Panc1 (cell line): Measurements from ENCODE around the gene CTNND2.

Experiments
- CTCF ChIP-seq: fragments of 450-650 bp; IDR thresholded peaks from 2 replicates; pipeline ENCODE4 v1.5.1; 2017; ENCODE audit warnings: mild to moderate bottlenecking
- POLR2AphosphoS5 ChIP-seq: IDR thresholded peaks from 2 replicates; pipeline ENCODE4 v1.6.1; 2012; ENCODE audit warnings: mild to moderate bottlenecking, low read depth, low read length, moderate library complexity
- REST ChIP-seq, 2 experiments: IDR thresholded peaks; 2 replicates each; pipeline ENCODE4 v1.6.1; 2011 to 2012; ENCODE audit warnings: low read depth in 2 of 2, control low read depth in 1 of 2, low read length in 1 of 2, mild to moderate bottlenecking in 1 of 2, moderate library complexity in 1 of 2; ENCODE audit not compliant: insufficient read depth in 1 of 2
- SIN3A ChIP-seq: IDR thresholded peaks from 2 replicates; pipeline ENCODE4 v1.6.1; 2012; ENCODE audit warnings: low read depth, mild to moderate bottlenecking, low read length, moderate library complexity, borderline replicate concordance; ENCODE audit not compliant: insufficient read depth
- TCF7L2 ChIP-seq: IDR thresholded peaks from 2 replicates; pipeline ENCODE4 v1.6.1; 2011; ENCODE audit warnings: mild to moderate bottlenecking, low read depth, low read length, inconsistent platforms

- TF ChIP-seq CTCF: no peak
- TF ChIP-seq POLR2AphosphoS5: no peak
- TF ChIP-seq TCF7L2: no peak
- TF ChIP-seq SIN3A: no peak
- TF ChIP-seq REST (IDR thresholded peaks at IDR 0.05; ENCODE audit: insufficient read depth in 1 of 2, low read depth in 2 of 2, low read length in 1 of 2): no peak
Observed at GRCh38 chr5:11310158-11310557, 594.1 kb downstream of the CTNND2 start.
